HepG2 (cell line): ENCODE results near the gene SYCP2L. TPM values are rescaled to one million over a fixed set of nuclear protein-coding genes. Genes with fewer than 3 reads are reported as not detected.

ENCODE experiments used
- ATAC-seq: fragments of 200-7000 bp; cut with Tn5 transposase; 3 replicates; pipeline ENCODE4 v1.9.1; 2020; ENCODE audit warnings: mild to moderate bottlenecking, moderate library complexity
- BruUV-seq: library from RNA; stranded (reverse); fragments of 400-500 nt; replicated peaks from 2 replicates; lab custom pipeline; 2021; lab: Mats Ljungman, UMichigan
- CTCF ChIA-PET: fragments of 300-600 bp; formaldehyde crosslinking; extraction: SDS; loops from one replicate; lab custom pipeline; 2021; ENCODE audit warnings: low total read pairs, inconsistent platforms, low intra/inter-chr PET ratio; lab: Yijun Ruan, JAX
- POLR2A ChIA-PET: fragments of 350-600 bp; sonication (Branson Sonifier 250); formaldehyde crosslinking; loops from one replicate; lab custom pipeline; 2020; ENCODE audit warnings: antibody characterized with exemption, inconsistent platforms; lab: Yijun Ruan, JAX
- DNase-seq: peaks from one replicate; pipeline ENCODE4 v3.0.0-alpha.2; 2015; ENCODE audit warnings: low spot score
- FAIRE-seq: peaks from 3 replicates; lab custom pipeline; 2011; peaks lifted over from hg19 to GRCh38; lab: Jason Lieb, UNC
- H2AFZ ChIP-seq: one replicate; pipeline ENCODE4 v1.6.1; 2011; ENCODE audit warnings: low read length, inconsistent platforms
- H3K27ac ChIP-seq: fragments of 300-600 bp; 3 replicates; pipeline ENCODE4 v1.8.0; 2011; ENCODE audit warnings: mixed run types, mild to moderate bottlenecking, mixed read lengths, low read length, inconsistent platforms; ENCODE audit not compliant: insufficient read depth; ENCODE audit errors: extremely low read length
- H3K27me3 ChIP-seq, 2 experiments: fragments of 200-600 bp in 1 of 2; 2 replicates in 1 of 2; 3 replicates in 1 of 2; pipeline versions ENCODE4 v1.6.0 to v1.8.0; 2011; ENCODE audit warnings: low read length in 2 of 2, mild to moderate bottlenecking in 2 of 2, moderate library complexity in 2 of 2, inconsistent platforms in 1 of 2; ENCODE audit not compliant: insufficient read depth in 2 of 2, control insufficient read depth in 1 of 2
- H3K36me3 ChIP-seq, 2 experiments: fragments of 200-600 bp in 1 of 2; replicated peaks in 1 of 2; 2 replicates in 1 of 2; 3 replicates in 1 of 2; pipeline versions ENCODE4 v1.5.1 to v1.8.0; 2011; ENCODE audit warnings: low read length in 2 of 2, inconsistent platforms in 1 of 2; ENCODE audit not compliant: insufficient read depth in 2 of 2, control insufficient read depth in 1 of 2
- H3K4me1 ChIP-seq: 2 replicates; pipeline ENCODE4 v1.5.1; 2012; ENCODE audit warnings: low read length, inconsistent platforms; ENCODE audit not compliant: insufficient read depth
- H3K4me2 ChIP-seq: 2 replicates; pipeline ENCODE4 v1.6.0; 2011; ENCODE audit warnings: low read depth, low read length, inconsistent platforms
- H3K4me3 ChIP-seq, 3 experiments: fragments of 200-600 bp in 1 of 3; sonication (generic), shearing (Covaris generic) in 1 of 3; replicated peaks in 1 of 3; 2 replicates each; pipeline ENCODE4 v1.5.1; 2011 to 2016; ENCODE audit warnings: low read length in 3 of 3, inconsistent platforms in 2 of 3, low read depth in 2 of 3, mild to moderate bottlenecking in 2 of 3, control low read depth in 1 of 3, mixed read lengths in 1 of 3; ENCODE audit not compliant: insufficient read depth in 1 of 3
- H3K79me2 ChIP-seq: one replicate; pipeline ENCODE4 v1.6.1; 2011; ENCODE audit warnings: low read length, inconsistent platforms; ENCODE audit not compliant: insufficient read depth
- H3K9ac ChIP-seq: 2 replicates; pipeline ENCODE4 v1.6.0; 2011; ENCODE audit warnings: mild to moderate bottlenecking, low read depth, low read length, inconsistent platforms; ENCODE audit not compliant: insufficient read depth
- H3K9me3 ChIP-seq: 2 replicates; pipeline ENCODE4 v1.5.1; 2012; ENCODE audit warnings: mild to moderate bottlenecking, low read length
- H4K20me1 ChIP-seq: 2 replicates; pipeline ENCODE4 v1.6.0; 2011; ENCODE audit warnings: inconsistent platforms, mild to moderate bottlenecking, low read length, moderate library complexity; ENCODE audit not compliant: insufficient read depth
- ARNTL ChIP-seq: sonication (generic); formaldehyde crosslinking; IDR thresholded peaks from 2 replicates; pipeline ENCODE4 v1.4.0; 2020; ENCODE audit warnings: mild to moderate bottlenecking, missing genetic modification reagents
- DNMT3B ChIP-seq: conservative IDR thresholded peaks from 2 replicates; pipeline ENCODE4 v1.6.1; 2016; ENCODE audit warnings: missing biosample characterization, control low read depth
- DPF2 ChIP-seq: sonication (generic); formaldehyde crosslinking; IDR thresholded peaks from 2 replicates; pipeline ENCODE4 v1.4.0; 2020; ENCODE audit warnings: mild to moderate bottlenecking, low read depth, missing genetic modification reagents, borderline replicate concordance
- GLI4 ChIP-seq: sonication (generic); formaldehyde crosslinking; IDR thresholded peaks from 2 replicates; pipeline ENCODE4 v1.5.1; 2020; ENCODE audit warnings: missing genetic modification reagents, mild to moderate bottlenecking, moderate library complexity, borderline replicate concordance
- KDM1A ChIP-seq: IDR thresholded peaks from 2 replicates; pipeline ENCODE4 v1.6.1; 2016; ENCODE audit warnings: missing compliant biosample characterization
- MTF1 ChIP-seq: sonication (generic); formaldehyde crosslinking; IDR thresholded peaks from 2 replicates; pipeline ENCODE4 v1.5.0; 2020; ENCODE audit warnings: missing genetic modification reagents
- NCOA2 ChIP-seq: sonication (generic); formaldehyde crosslinking; IDR thresholded peaks from 2 replicates; pipeline ENCODE4 v1.8.0; 2022; ENCODE audit warnings: inconsistent platforms
- NFKBIZ ChIP-seq: IDR thresholded peaks from 2 replicates; pipeline ENCODE4 v1.6.1; 2018; ENCODE audit warnings: missing genetic modification reagents, missing compliant biosample characterization
- PAF1 ChIP-seq: IDR thresholded peaks from 2 replicates; pipeline ENCODE4 v1.6.1; 2016; ENCODE audit warnings: missing genetic modification reagents, missing compliant biosample characterization
- PAX8 ChIP-seq: sonication (generic); formaldehyde crosslinking; IDR thresholded peaks from 2 replicates; pipeline ENCODE4 v1.8.0; 2022; ENCODE audit warnings: mild to moderate bottlenecking, missing genetic modification reagents, borderline replicate concordance
- POGZ ChIP-seq: sonication (generic); formaldehyde crosslinking; IDR thresholded peaks from 2 replicates; pipeline ENCODE4 v1.4.0; 2020; ENCODE audit warnings: mild to moderate bottlenecking, missing genetic modification reagents
- SATB2 ChIP-seq: sonication (generic); formaldehyde crosslinking; IDR thresholded peaks from 2 replicates; pipeline ENCODE4 v1.5.0; 2020; ENCODE audit warnings: missing genetic modification reagents
- TBX3 ChIP-seq: fragments of 450-650 bp; IDR thresholded peaks from 2 replicates; pipeline ENCODE4 v1.6.1; 2017; ENCODE audit warnings: antibody characterized with exemption, mild to moderate bottlenecking, inconsistent platforms, borderline replicate concordance
- ZBTB21 ChIP-seq: sonication (generic); formaldehyde crosslinking; IDR thresholded peaks from 2 replicates; pipeline ENCODE4 v1.4.0; 2020; ENCODE audit warnings: missing genetic modification reagents
- ZFYVE20 ChIP-seq: sonication (generic); formaldehyde crosslinking; IDR thresholded peaks from 2 replicates; pipeline ENCODE4 v1.8.0; 2023; ENCODE audit warnings: low read depth, mild to moderate bottlenecking, moderate library complexity, missing genetic modification reagents, borderline replicate concordance
- ZKSCAN8 ChIP-seq: IDR thresholded peaks from 2 replicates; pipeline ENCODE4 v1.6.1; 2016; ENCODE audit warnings: borderline replicate concordance, missing genetic modification reagents, missing compliant biosample characterization
- ZNF552 ChIP-seq: sonication (generic); formaldehyde crosslinking; IDR thresholded peaks from 2 replicates; pipeline ENCODE4 v1.9.0; 2022; ENCODE audit warnings: missing genetic modification reagents, mild to moderate bottlenecking, borderline replicate concordance
- ZNF629 ChIP-seq: sonication (generic); formaldehyde crosslinking; conservative IDR thresholded peaks from 2 replicates; pipeline ENCODE4 v1.5.0; 2020; ENCODE audit warnings: missing genetic modification reagents
- ZNF766 ChIP-seq: sonication (generic); formaldehyde crosslinking; IDR thresholded peaks from 2 replicates; pipeline ENCODE4 v1.5.0; 2020; ENCODE audit warnings: missing genetic modification reagents, borderline replicate concordance
- WGBS: methylation state at CpG from one replicate; pipeline ENCODE4 v1.1.6; 2017; ENCODE audit warnings: low lambda C conversion rate; 5-methylcytosine and 5-hydroxymethylcytosine counted together
- in situ Hi-C: cut with HindIII; loops from 2 replicates; pipeline ENCODE4 v1.10.0; 2017; ENCODE audit warnings: low pct_unique_long_range_greater_than_20kb; ENCODE audit not compliant: extremely low pct_ligation_motif_present
- intact Hi-C: fragments of 100-400 bp; cut with micrococcal nuclease; formaldehyde crosslinking; loops from one replicate; pipeline ENCODE4 v1.10.0; 2022; ENCODE audit not compliant: unreplicated experiment
- polyA plus RNA-seq, 8 experiments: library from polyadenylated mRNA; depleted of rRNA in 3 of 8; stranded (reverse) in 7 of 8; unstranded in 1 of 8; fragments of >200 nt; fragmentation: Illumina TruSeq in 4 of 8; extraction: Trizol in 4 of 8; gene quantifications; 2 replicates each; pipeline versions ENCODE4 v1.2.1 to v1.2.3, GENCODE V29; 2011 to 2016; ENCODE audit warnings: low read depth in 4 of 8, missing spikeins in 1 of 8, mixed read lengths in 1 of 8; ENCODE audit not compliant: insufficient read depth in 1 of 8
- total RNA-seq, 5 experiments: library from RNA; depleted of rRNA; stranded (reverse); fragments of >200 nt; fragmentation: Illumina TruSeq; extraction: Trizol; gene quantifications; 2 replicates each; pipeline ENCODE4 v1.2.3, GENCODE V29; 2016; ENCODE audit warnings: low read depth in 1 of 5
- TF ChIP-seq, protein P1 (sequence below): sonication (generic); formaldehyde crosslinking; IDR thresholded peaks from 2 replicates; pipeline ENCODE4 v1.4.0; 2020; ENCODE audit warnings: mild to moderate bottlenecking, missing genetic modification reagents, borderline replicate concordance

Gene SYCP2L
- total and polyA plus RNA-seq, 2 of the 13 experiments (the other 11 are each of a cell fraction or from before 2014, with no cell fraction given): 0.22 to 0.54 TPM

DNA sequence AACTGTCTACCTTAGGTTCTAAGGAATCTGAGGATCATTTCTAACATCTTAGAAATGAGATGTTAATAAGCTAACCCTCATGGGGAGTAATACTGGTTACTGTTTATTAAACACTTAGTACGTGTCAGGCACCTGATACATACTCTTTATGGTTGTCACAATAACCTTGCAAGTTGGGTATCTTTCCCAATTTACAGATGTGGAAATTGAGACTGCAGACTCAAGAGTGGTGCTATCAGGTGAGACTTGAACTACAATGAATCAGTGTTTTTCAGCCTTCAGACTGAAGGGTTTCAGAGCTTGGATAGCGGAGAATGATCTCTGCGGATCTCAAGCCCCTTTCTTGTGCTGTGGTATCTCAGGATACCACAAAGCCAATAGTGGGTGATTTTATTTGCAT is 130.2 kb downstream of the SYCP2L start:
- ChIA-PET CTCF (no interaction called here), POLR2A (interaction anchor here (1.5 to 2.2 kb wide), 2 partner anchors 11 to 60 kb away, joined by 4 to 5 read pairs; no protein-coding TSS in a partner anchor)
- WGBS: 95% methylated on average over 3 of the region's 3 CpGs
- Histone ChIP-seq H3K9ac (no peak overlapping the region), H3K27me3 (no peaks in the 10 kb centered on the region), H3K4me3 (no peak overlapping the region), H2AFZ (no peak overlapping the region)
- intact Hi-C loops: no loop called here
- in situ Hi-C loops: no loop called here
- DNase-seq: no peak
- no peak for FAIRE-seq
- peak; percentile 78 for TF ChIP-seq ZNF629
- peak; percentile 56; the same call in 1 of the 2 replicates for TF ChIP-seq KDM1A
- TF ChIP-seq TBX3: no peak
- TF ChIP-seq, all 625 proteins: peak for 2
- ATAC-seq: no peak
- H3K9me3 ChIP-seq: no peaks in the 10 kb centered on the region
- peaks cover 77% of the 10 kb centered on the region for H3K4me1 ChIP-seq
- no TSS peak for BruUV-seq
- H3K4me2 ChIP-seq: no peak overlapping the region
- H4K20me1 ChIP-seq: no peaks in the 10 kb centered on the region
- peaks cover 0 to 5% of the 10 kb centered on the region in 2 experiments; a peak in 3 of 5 replicates for H3K36me3 ChIP-seq
- no peak overlapping the region for H3K27ac ChIP-seq
- peaks cover 66% of the 10 kb centered on the region for H3K79me2 ChIP-seq

DNA sequence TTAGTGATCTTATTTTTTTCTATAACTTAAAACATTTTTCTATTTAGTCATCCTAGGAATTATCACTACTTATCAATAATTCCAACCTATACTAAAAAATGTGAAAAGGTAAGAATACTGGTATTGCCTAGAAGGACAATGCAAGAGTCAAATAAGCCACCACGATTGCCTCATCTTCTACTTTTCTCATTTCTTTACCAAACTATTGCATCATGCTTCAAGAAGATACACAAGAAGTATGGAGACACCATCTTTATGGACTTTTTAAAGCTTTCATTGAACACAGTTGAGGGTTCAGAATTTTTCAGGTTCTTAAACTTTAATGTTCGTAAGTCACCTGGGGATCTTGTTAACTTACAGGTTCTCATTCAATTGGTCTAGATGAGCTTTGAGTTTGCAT is 131.4 kb downstream of the SYCP2L start:
- ATAC-seq (no peak), DNase-seq (no peak), FAIRE-seq (peak; percentile 12)
- peak overlapping the region; percentile 23 for H3K4me2 ChIP-seq
- intact Hi-C loops (no loop called here), in situ Hi-C loops (no loop called here)
- H3K36me3 ChIP-seq: peaks cover 2 to 6% of the 10 kb centered on the region in 2 experiments; a peak in 3 of 5 replicates
- WGBS: 80% methylated on average over 2 of the region's 2 CpGs
- peaks cover 69% of the 10 kb centered on the region for H3K4me1 ChIP-seq
- ChIA-PET CTCF (no interaction called here), POLR2A (interaction anchor here (0.8 to 1.2 kb wide), 2 partner anchors 11 to 22 kb away, joined by 4 read pairs; no protein-coding TSS in a partner anchor)
- H4K20me1 ChIP-seq: no peaks in the 10 kb centered on the region
- no peak overlapping the region for H2AFZ ChIP-seq
- H3K9ac ChIP-seq: no peak overlapping the region
- H3K27ac ChIP-seq: peak overlapping the region; percentile 6
- no peak overlapping the region for H3K4me3 ChIP-seq
- H3K27me3 ChIP-seq: no peaks in the 10 kb centered on the region
- BruUV-seq: no TSS peak
- no peaks in the 10 kb centered on the region for H3K9me3 ChIP-seq
- H3K79me2 ChIP-seq: peaks cover 71% of the 10 kb centered on the region
- TF ChIP-seq GLI4 (no peak), PAF1 (no peak), ZFYVE20 (CRISPR knock-in tag) (no peak), ZNF552 (CRISPR knock-in tag) (no peak), ZNF766 (CRISPR knock-in tag) (no peak), DNMT3B (CRISPR knock-in tag) (no peak), NCOA2 (CRISPR knock-in tag) (peak; percentile 29; the same call in 1 of the 2 replicates), POGZ (CRISPR knock-in tag) (peak; percentile 29; the same call in 1 of the 2 replicates), PAX8 (no peak), SATB2 (CRISPR knock-in tag) (no peak), ZBTB21 (CRISPR knock-in tag) (no peak), MTF1 (CRISPR knock-in tag) (no peak), ZKSCAN8 (no peak), DPF2 (CRISPR knock-in tag) (no peak), ARNTL (CRISPR knock-in tag) (no peak), NFKBIZ (no peak)
- TF ChIP-seq, protein P1, sequence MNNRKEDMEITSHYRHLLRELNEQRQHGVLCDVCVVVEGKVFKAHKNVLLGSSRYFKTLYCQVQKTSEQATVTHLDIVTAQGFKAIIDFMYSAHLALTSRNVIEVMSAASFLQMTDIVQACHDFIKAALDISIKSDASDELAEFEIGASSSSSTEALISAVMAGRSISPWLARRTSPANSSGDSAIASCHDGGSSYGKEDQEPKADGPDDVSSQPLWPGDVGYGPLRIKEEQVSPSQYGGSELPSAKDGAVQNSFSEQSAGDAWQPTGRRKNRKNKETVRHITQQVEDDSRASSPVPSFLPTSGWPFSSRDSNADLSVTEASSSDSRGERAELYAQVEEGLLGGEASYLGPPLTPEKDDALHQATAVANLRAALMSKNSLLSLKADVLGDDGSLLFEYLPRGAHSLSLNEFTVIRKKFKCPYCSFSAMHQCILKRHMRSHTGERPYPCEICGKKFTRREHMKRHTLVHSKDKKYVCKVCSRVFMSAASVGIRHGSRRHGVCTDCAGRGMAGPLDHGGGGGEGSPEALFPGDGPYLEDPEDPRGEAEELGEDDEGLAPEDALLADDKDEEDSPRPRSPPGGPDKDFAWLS: no peak
